ENCODE results near the gene NR2C2AP. TPM values are rescaled to one million over a fixed set of nuclear protein-coding genes. Genes with fewer than 3 reads are reported as not detected.

Gene NR2C2AP
- total RNA-seq, 1 experiment from 2014 or later, result 31.7 TPM

DNA sequence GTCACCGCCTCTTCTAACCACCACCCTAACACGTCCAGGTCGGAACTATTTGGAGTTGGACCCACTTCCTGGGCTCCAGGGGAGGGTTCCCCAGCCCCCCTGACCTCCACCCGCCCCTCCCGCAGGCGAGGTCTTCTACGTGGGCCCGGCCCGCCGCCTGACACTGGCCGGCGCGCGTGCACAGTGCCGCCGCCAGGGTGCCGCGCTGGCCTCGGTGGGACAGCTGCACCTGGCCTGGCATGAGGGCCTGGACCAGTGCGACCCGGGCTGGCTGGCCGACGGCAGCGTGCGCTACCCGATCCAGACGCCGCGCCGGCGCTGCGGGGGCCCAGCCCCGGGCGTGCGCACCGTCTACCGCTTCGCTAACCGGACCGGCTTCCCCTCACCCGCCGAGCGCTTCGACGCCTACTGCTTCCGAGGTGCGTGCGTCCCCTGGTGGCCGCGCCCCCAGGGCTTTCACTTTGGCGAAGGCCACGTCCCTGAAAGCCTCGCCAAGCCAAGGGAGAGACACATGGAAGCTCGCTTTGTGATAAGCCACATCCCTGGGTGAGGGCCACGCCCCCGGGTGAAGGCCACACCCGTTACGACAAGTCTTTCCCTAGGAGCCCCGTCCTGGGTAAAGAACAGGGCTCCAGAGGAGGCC lies 21.8 kb upstream of the NR2C2AP start:
- Histone ChIP-seq H3K79me1 (ENCODE audit: insufficient read depth, low read depth, low read length, poor library complexity, severe bottlenecking) (no peaks in the 10 kb centered on the region), H3K4me2 (ENCODE audit: insufficient read depth, insufficient read length, low read length) (peak overlapping the region; percentile 44), H4K8ac (replicated peaks; ENCODE audit: insufficient read length, low read depth, low read length) (no peak overlapping the region), H3K56ac (ENCODE audit: insufficient read length, low read depth, low read length) (no peak overlapping the region), H2BK120ac (ENCODE audit: low read depth, low read length, poor library complexity, severe bottlenecking) (no peak overlapping the region), H3K27me3 (ENCODE audit: insufficient read depth, low read length) (peaks cover 4% of the 10 kb centered on the region; the same call in 1 of the 2 replicates), H2BK5ac (ENCODE audit: insufficient read length, low read length) (no peak overlapping the region), H3K4me1 (ENCODE audit: insufficient read depth, low read length) (no peaks in the 10 kb centered on the region), H2BK12ac (ENCODE audit: insufficient read length, low read depth, low read length) (no peak overlapping the region), H2BK20ac (ENCODE audit: low read depth, low read length, poor library complexity, severe bottlenecking) (no peak overlapping the region), H3K14ac (ENCODE audit: insufficient read depth, low read length) (peak overlapping the region; percentile 21; the same call in 1 of the 2 replicates), H3K18ac (ENCODE audit: insufficient read length, low read depth, low read length) (no peak overlapping the region), H4K5ac (ENCODE audit: insufficient read length, low read depth, low read length) (no peak overlapping the region), H3K27ac (ENCODE audit: insufficient read length, low read depth, low read length) (no peak overlapping the region), H2AK5ac (ENCODE audit: insufficient read length, low read length) (no peak overlapping the region), H3K4ac (ENCODE audit: low read depth, low read length) (no peak overlapping the region), H3K9ac (ENCODE audit: extremely low read depth, insufficient read length, low read length) (no peak overlapping the region), H3K23me2 (ENCODE audit: insufficient read length, low read depth, low read length, poor library complexity, severe bottlenecking) (no peaks in the 10 kb centered on the region), H3K79me2 (ENCODE audit: insufficient read depth, low read length) (no peaks in the 10 kb centered on the region), H3K23ac (ENCODE audit: insufficient read length, low read depth, low read length) (no peak overlapping the region), H2AFZ (ENCODE audit: low read length) (no peak overlapping the region), H2BK15ac (ENCODE audit: low read depth, low read length) (no peak overlapping the region), H4K20me1 (ENCODE audit: control insufficient read depth, insufficient read depth, insufficient read length) (no peaks in the 10 kb centered on the region), H4K91ac (ENCODE audit: insufficient read length, low read depth, low read length) (no peak overlapping the region), H3T11ph (ENCODE audit: low read length) (no peak overlapping the region), H3K9me3 (ENCODE audit: control insufficient read depth, low read depth, low read length) (no peaks in the 10 kb centered on the region)
- H3K27me3 Mint-ChIP-seq (ENCODE audit: low read depth), result peaks cover 87% of the 10 kb centered on the region
- no peak overlapping the region for H3K27ac Mint-ChIP-seq
- peaks cover 0 to 3% of the 10 kb centered on the region in 2 experiments; a peak in 1 of 4 replicates for H3K4me1 Mint-ChIP-seq
- H3K9me3 Mint-ChIP-seq, result peaks cover 0 to 9% of the 10 kb centered on the region in 2 experiments; a peak in 3 of 5 replicates
- peak; percentile 94 for DNase-seq
- H3K36me3 Mint-ChIP-seq (ENCODE audit: insufficient read depth in 1 of 3, low read depth in 3 of 3), result no peaks in the 10 kb centered on the region
- peak overlapping the region; percentile 58 to 78 for H3K4me3 Mint-ChIP-seq
- TF ChIP-seq CTCF (conservative IDR thresholded peaks at IDR 0.05), result peak; percentile 91
- no CpG with 5 or more reads among the region's 59 CpGs for WGBS (ENCODE audit: extremely low coverage, insufficient read length, low lambda C conversion rate)
